ENCODE results near the gene SYT7.

DNA sequence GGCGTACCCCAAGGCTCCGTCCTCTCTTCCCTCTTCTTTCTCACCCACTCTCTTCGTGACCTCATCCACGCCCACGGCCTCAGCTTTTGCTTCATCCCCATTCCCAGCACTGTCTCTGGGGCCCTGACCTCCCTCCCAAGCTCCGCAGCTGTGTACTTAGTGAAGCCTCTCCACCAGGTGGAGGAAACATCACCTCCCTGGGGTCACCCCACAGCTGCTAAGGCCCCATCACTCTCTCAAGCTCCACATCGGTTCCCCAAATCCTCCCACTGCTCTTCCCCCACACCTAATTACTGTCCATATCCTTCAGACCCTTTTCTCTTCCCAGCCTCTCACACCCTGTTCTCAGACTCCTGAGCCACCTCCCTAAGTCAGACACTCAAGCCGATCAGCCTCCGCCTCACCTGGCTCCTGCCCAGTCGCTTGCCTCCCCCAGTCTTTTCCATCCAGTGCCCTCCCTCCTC, 7.9 kb upstream of the SYT7 start:
- TF ChIP-seq, protein P1, sequence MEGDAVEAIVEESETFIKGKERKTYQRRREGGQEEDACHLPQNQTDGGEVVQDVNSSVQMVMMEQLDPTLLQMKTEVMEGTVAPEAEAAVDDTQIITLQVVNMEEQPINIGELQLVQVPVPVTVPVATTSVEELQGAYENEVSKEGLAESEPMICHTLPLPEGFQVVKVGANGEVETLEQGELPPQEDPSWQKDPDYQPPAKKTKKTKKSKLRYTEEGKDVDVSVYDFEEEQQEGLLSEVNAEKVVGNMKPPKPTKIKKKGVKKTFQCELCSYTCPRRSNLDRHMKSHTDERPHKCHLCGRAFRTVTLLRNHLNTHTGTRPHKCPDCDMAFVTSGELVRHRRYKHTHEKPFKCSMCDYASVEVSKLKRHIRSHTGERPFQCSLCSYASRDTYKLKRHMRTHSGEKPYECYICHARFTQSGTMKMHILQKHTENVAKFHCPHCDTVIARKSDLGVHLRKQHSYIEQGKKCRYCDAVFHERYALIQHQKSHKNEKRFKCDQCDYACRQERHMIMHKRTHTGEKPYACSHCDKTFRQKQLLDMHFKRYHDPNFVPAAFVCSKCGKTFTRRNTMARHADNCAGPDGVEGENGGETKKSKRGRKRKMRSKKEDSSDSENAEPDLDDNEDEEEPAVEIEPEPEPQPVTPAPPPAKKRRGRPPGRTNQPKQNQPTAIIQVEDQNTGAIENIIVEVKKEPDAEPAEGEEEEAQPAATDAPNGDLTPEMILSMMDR (IDR thresholded peaks at IDR 0.05) = no peak
- no peak for TF ChIP-seq POLR2A (IDR thresholded peaks at IDR 0.05)

All from thyroid gland (tissue), 4 donors.